Measurements from ENCODE around the gene NT5E.

The NT5E gene

GRCh38 chr6:85493389-85493788 is 43.5 kb downstream of the NT5E start:
- no peak for TF ChIP-seq CTCF (IDR thresholded peaks at IDR 0.05; ENCODE audit: extremely low read depth, insufficient read depth, missing control alignments)
- in situ Hi-C loops (cut with MboI; ENCODE audit: low pct_unique_long_range_greater_than_20kb, low sequenced_read_pairs, unreplicated experiment), result no loop called here
- no peak for DNase-seq (ENCODE audit: low spot score)

- TF ChIP-seq CTCF (IDR thresholded peaks at IDR 0.05; ENCODE audit: extremely low read depth, insufficient read depth, missing control alignments), result no peak
- in situ Hi-C loops (cut with MboI; ENCODE audit: low pct_unique_long_range_greater_than_20kb, low sequenced_read_pairs, unreplicated experiment), result no loop called here
- DNase-seq (ENCODE audit: low spot score), result no peak
These were observed 45.0 kb downstream of the NT5E start for GRCh38 chr6:85494547-85495536.

- no peak for DNase-seq (ENCODE audit: low spot score)
- no peak for TF ChIP-seq CTCF (IDR thresholded peaks at IDR 0.05; ENCODE audit: extremely low read depth, insufficient read depth, missing control alignments)
- in situ Hi-C loops (cut with MboI; ENCODE audit: low pct_unique_long_range_greater_than_20kb, low sequenced_read_pairs, unreplicated experiment), result no loop called here
These were observed 46.2 kb downstream of the NT5E start for GRCh38 chr6:85496009-85496579.

GRCh38 chr6:85496856-85497255 is 47.0 kb downstream of the NT5E start:
- in situ Hi-C loops (cut with MboI; ENCODE audit: low pct_unique_long_range_greater_than_20kb, low sequenced_read_pairs, unreplicated experiment), result no loop called here
- DNase-seq (ENCODE audit: low spot score), result no peak
- TF ChIP-seq CTCF (IDR thresholded peaks at IDR 0.05; ENCODE audit: extremely low read depth, insufficient read depth, missing control alignments), result no peak

GRCh38 chr6:85498596-85499258 is 48.8 kb downstream of the NT5E start:
- no peak for TF ChIP-seq CTCF (IDR thresholded peaks at IDR 0.05; ENCODE audit: extremely low read depth, insufficient read depth, missing control alignments)
- in situ Hi-C loops (cut with MboI; ENCODE audit: low pct_unique_long_range_greater_than_20kb, low sequenced_read_pairs, unreplicated experiment), result no loop called here
- DNase-seq (ENCODE audit: low spot score), result no peak

GRCh38 chr6:85506441-85507093 is 56.7 kb downstream of the NT5E start:
- no peak for DNase-seq (ENCODE audit: low spot score)
- in situ Hi-C loops (cut with MboI; ENCODE audit: low pct_unique_long_range_greater_than_20kb, low sequenced_read_pairs, unreplicated experiment), result no loop called here
- no peak for TF ChIP-seq CTCF (IDR thresholded peaks at IDR 0.05; ENCODE audit: extremely low read depth, insufficient read depth, missing control alignments)

All from GM13977 (cell line).